ENCODE results near the gene SLC9A6. TPM values are rescaled to one million over a fixed set of nuclear protein-coding genes. Genes with fewer than 3 reads are reported as not detected.

SLC9A6 gene
- total and polyA plus RNA-seq, 7 donors: 1.8 to 16.9 (median 12.5) TPM

- Histone ChIP-seq H3K4me1 (peaks cover 0 to 43% (median 23%) of the 10 kb centered on the region in 4 donors), H3K9me3 (no peaks in the 10 kb centered on the region), H3K36me3 (no peaks in the 10 kb centered on the region), H3K27ac (peak overlapping the region; percentile 77 to 84 (median 82)), H3K27me3 (no peaks in the 10 kb centered on the region), H3K4me3 (no peak overlapping the region)
- DNase-seq: peak; percentile 94
- intact Hi-C loops (cut with DNase I): loop anchor here (5.0 kb wide), 1 partner anchor 117 kb away; the partner anchor contains the start of gene FHL1
- 74 to 88% methylated on average over 9 of the region's 9 CpGs for WGBS, 2 donors
- TF ChIP-seq CTCF (IDR thresholded peaks at IDR 0.05) (no peak), POLR2A (IDR thresholded peaks at IDR 0.05) (peak in 1 of 2 donors; percentile 32), EP300 (IDR thresholded peaks at IDR 0.05) (peak; percentile 48 to 79 (median 77)), POLR2AphosphoS5 (IDR thresholded peaks at IDR 0.05) (peak; percentile 63 to 72 (median 70))
Observed at GRCh38 chrX:136030303-136031191, 45.3 kb downstream of the SLC9A6 start.

- no peaks in the 10 kb centered on the region for H3K9me3 ChIP-seq
- no peak overlapping the region for H3K4me3 ChIP-seq
- intact Hi-C loops (cut with DNase I): loop anchor here (5.0 kb wide), 1 partner anchor 116 kb away; the partner anchor contains the start of gene FHL1
- DNase-seq: no peak
- peak overlapping the region; percentile 77 to 84 (median 82) for H3K27ac ChIP-seq
- H3K36me3 ChIP-seq: no peaks in the 10 kb centered on the region
- H3K4me1 ChIP-seq: peaks cover 0 to 44% (median 23%) of the 10 kb centered on the region in 4 donors
- H3K27me3 ChIP-seq: no peaks in the 10 kb centered on the region
- WGBS, 2 donors: 92% methylated on average over 5 of the region's 5 CpGs
- TF ChIP-seq POLR2AphosphoS5 (IDR thresholded peaks at IDR 0.05) (no peak), POLR2A (IDR thresholded peaks at IDR 0.05) (no peak), EP300 (IDR thresholded peaks at IDR 0.05) (no peak), CTCF (IDR thresholded peaks at IDR 0.05) (no peak)
Observed at GRCh38 chrX:136031626-136032025, 46.4 kb downstream of the SLC9A6 start.

GRCh38 chrX:136032370-136032769 lies 47.1 kb downstream of the SLC9A6 start:
- intact Hi-C loops (cut with DNase I): loop anchor here (5.0 kb wide), 1 partner anchor 115 kb away; the partner anchor contains the start of gene FHL1
- Histone ChIP-seq H3K4me3 (no peak overlapping the region), H3K9me3 (no peaks in the 10 kb centered on the region), H3K4me1 (peaks cover 0 to 44% (median 23%) of the 10 kb centered on the region in 4 donors), H3K27me3 (no peaks in the 10 kb centered on the region), H3K36me3 (no peaks in the 10 kb centered on the region), H3K27ac (peak overlapping the region; percentile 77 to 84 (median 82))
- TF ChIP-seq CTCF (IDR thresholded peaks at IDR 0.05): no peak
- TF ChIP-seq POLR2AphosphoS5 (IDR thresholded peaks at IDR 0.05): peak in 1 of 4 donors; percentile 9
- no peak for DNase-seq
- WGBS, 2 donors: 86% methylated on average over 4 of the region's 4 CpGs

GRCh38 chrX:136034668-136035067 lies 49.4 kb downstream of the SLC9A6 start:
- WGBS, 2 donors: 86 to 95% methylated on average over 1 of the region's 1 CpG
- Histone ChIP-seq H3K27me3 (no peaks in the 10 kb centered on the region), H3K9me3 (no peaks in the 10 kb centered on the region), H3K36me3 (no peaks in the 10 kb centered on the region), H3K4me3 (no peak overlapping the region), H3K4me1 (peaks cover 0 to 32% (median 16%) of the 10 kb centered on the region in 4 donors), H3K27ac (peak overlapping the region; percentile 35 to 84 (median 67))
- intact Hi-C loops (cut with DNase I): loop anchor here (5.0 kb wide), 1 partner anchor 113 kb away; the partner anchor contains the start of gene FHL1
- TF ChIP-seq EP300 (IDR thresholded peaks at IDR 0.05) (no peak), POLR2A (IDR thresholded peaks at IDR 0.05) (no peak), CTCF (IDR thresholded peaks at IDR 0.05) (no peak), POLR2AphosphoS5 (IDR thresholded peaks at IDR 0.05) (no peak)
- no peak for DNase-seq
